ENCODE measurements around the gene IGDCC3. TPM values are rescaled to one million over a fixed set of nuclear protein-coding genes. Genes with fewer than 3 reads are reported as not detected.

Gene IGDCC3
- total RNA-seq, 2 experiments from 2014 or later, result not detected

- POLR2A ChIA-PET, result no interaction called here
- Mint-ChIP-seq H3K36me3 (ENCODE audit: low read depth) (no peaks in the 10 kb centered on the region), H3K9me3 (no peaks in the 10 kb centered on the region), H3K4me1 (no peaks in the 10 kb centered on the region), H3K27ac (no peak overlapping the region), H3K4me3 (no peak overlapping the region), H3K27me3 (peaks cover 5% of the 10 kb centered on the region)
- DNase-seq, result no peak
- CTCF ChIA-PET, result interaction anchor here (1.2 kb wide), 2 partner anchors 9 to 56 kb away, joined by 3 to 4 read pairs; no protein-coding TSS in a partner anchor
Measured at GRCh38 chr15:65329984-65330735, 47.6 kb downstream of the IGDCC3 start.

- Mint-ChIP-seq H3K36me3 (ENCODE audit: low read depth) (no peaks in the 10 kb centered on the region), H3K27ac (no peak overlapping the region), H3K4me1 (no peaks in the 10 kb centered on the region), H3K27me3 (peaks cover 5% of the 10 kb centered on the region), H3K9me3 (no peaks in the 10 kb centered on the region), H3K4me3 (no peak overlapping the region)
- POLR2A ChIA-PET, result no interaction called here
- CTCF ChIA-PET, result interaction anchor here (1.2 kb wide), 1 partner anchor 9 kb away, joined by 4 read pairs; no protein-coding TSS in a partner anchor
- DNase-seq, result no peak
Measured at GRCh38 chr15:65329288-65329983, 48.4 kb downstream of the IGDCC3 start.

- no peak for DNase-seq
- H3K36me3 Mint-ChIP-seq (ENCODE audit: low read depth), result no peaks in the 10 kb centered on the region
- ChIA-PET CTCF (interaction anchor here (0.5 to 1.2 kb wide), 4 partner anchors 8 to 244 kb away, joined by 3 to 4 read pairs (median 3); no protein-coding TSS in a partner anchor), POLR2A (no interaction called here)
- no peaks in the 10 kb centered on the region for H3K4me1 Mint-ChIP-seq
- H3K9me3 Mint-ChIP-seq, result no peaks in the 10 kb centered on the region
- H3K27me3 Mint-ChIP-seq, result peaks cover 5% of the 10 kb centered on the region
- no peak overlapping the region for H3K27ac Mint-ChIP-seq
- H3K4me3 Mint-ChIP-seq, result no peak overlapping the region
Measured at GRCh38 chr15:65328506-65329287, 49.1 kb downstream of the IGDCC3 start.

- H3K27me3 Mint-ChIP-seq, result peaks cover 5% of the 10 kb centered on the region
- H3K4me1 Mint-ChIP-seq, result no peaks in the 10 kb centered on the region
- no peak overlapping the region for H3K27ac Mint-ChIP-seq
- POLR2A ChIA-PET, result no interaction called here
- H3K4me3 Mint-ChIP-seq, result no peak overlapping the region
- CTCF ChIA-PET, result interaction anchor here (0.5 to 1.0 kb wide), 5 partner anchors 9 to 243 kb away, joined by 3 read pairs; no protein-coding TSS in a partner anchor
- DNase-seq, result no peak
- H3K9me3 Mint-ChIP-seq, result no peaks in the 10 kb centered on the region
- H3K36me3 Mint-ChIP-seq (ENCODE audit: low read depth), result no peaks in the 10 kb centered on the region
Measured at GRCh38 chr15:65327651-65328393, 50.0 kb downstream of the IGDCC3 start.

- CTCF ChIA-PET, result interaction anchor here (0.7 to 1.0 kb wide), 3 partner anchors 8 to 41 kb away, joined by 3 read pairs; no protein-coding TSS in a partner anchor
- Mint-ChIP-seq H3K9me3 (no peaks in the 10 kb centered on the region), H3K27me3 (peaks cover 5% of the 10 kb centered on the region), H3K4me3 (no peak overlapping the region), H3K4me1 (no peaks in the 10 kb centered on the region), H3K27ac (no peak overlapping the region), H3K36me3 (ENCODE audit: low read depth) (no peaks in the 10 kb centered on the region)
- POLR2A ChIA-PET, result no interaction called here
- DNase-seq, result no peak
Measured at GRCh38 chr15:65326818-65327217, 51.0 kb downstream of the IGDCC3 start.

- H3K4me3 Mint-ChIP-seq, result no peak overlapping the region
- peaks cover 10% of the 10 kb centered on the region for H3K27me3 Mint-ChIP-seq
- POLR2A ChIA-PET, result no interaction called here
- DNase-seq, result no peak
- H3K27ac Mint-ChIP-seq, result no peak overlapping the region
- no peaks in the 10 kb centered on the region for H3K4me1 Mint-ChIP-seq
- no peaks in the 10 kb centered on the region for H3K9me3 Mint-ChIP-seq
- CTCF ChIA-PET, result interaction anchor here (1.5 kb wide), 1 partner anchor 59 kb away, joined by 5 read pairs; no protein-coding TSS in a partner anchor
- H3K36me3 Mint-ChIP-seq (ENCODE audit: low read depth), result no peaks in the 10 kb centered on the region
Measured at GRCh38 chr15:65326117-65326526, 51.7 kb downstream of the IGDCC3 start.

GRCh38 chr15:65323071-65323511 is 54.7 kb downstream of the IGDCC3 start:
- Mint-ChIP-seq H3K27ac (no peak overlapping the region), H3K4me3 (no peak overlapping the region), H3K27me3 (peaks cover 18% of the 10 kb centered on the region), H3K4me1 (no peaks in the 10 kb centered on the region), H3K9me3 (no peaks in the 10 kb centered on the region), H3K36me3 (ENCODE audit: low read depth) (no peaks in the 10 kb centered on the region)
- ChIA-PET CTCF (interaction anchor here (0.5 to 4.1 kb wide), 3 partner anchors 59 to 195 kb away, joined by 3 to 16 read pairs (median 4); no protein-coding TSS in a partner anchor), POLR2A (interaction anchor here (1.1 kb wide), 1 partner anchor 19 kb away, joined by 4 read pairs; the partner anchor contains the start of gene RNU5B-1)
- DNase-seq, result no peak

- Mint-ChIP-seq H3K27me3 (peaks cover 13% of the 10 kb centered on the region), H3K4me1 (no peaks in the 10 kb centered on the region), H3K27ac (no peak overlapping the region), H3K36me3 (ENCODE audit: low read depth) (no peaks in the 10 kb centered on the region), H3K4me3 (no peak overlapping the region), H3K9me3 (no peaks in the 10 kb centered on the region)
- CTCF ChIA-PET, result interaction anchor here (0.7 to 3.1 kb wide), 12 partner anchors 8 to 101 kb away, joined by 3 to 19 read pairs (median 4); no protein-coding TSS in a partner anchor
- POLR2A ChIA-PET, result no interaction called here
- DNase-seq, result peak; percentile 79
Measured at GRCh38 chr15:65318870-65319356, 58.9 kb downstream of the IGDCC3 start.

- CTCF ChIA-PET, result interaction anchor here (0.7 to 1.4 kb wide), 3 partner anchors 20 to 132 kb away, joined by 3 to 4 read pairs (median 3); no protein-coding TSS in a partner anchor
Measured at GRCh38 chr15:65312400-65312916, 65.3 kb downstream of the IGDCC3 start.

GRCh38 chr15:65311760-65312159 is 66.0 kb downstream of the IGDCC3 start:
- Mint-ChIP-seq H3K9me3 (no peaks in the 10 kb centered on the region), H3K27ac (no peak overlapping the region), H3K27me3 (peaks cover 4% of the 10 kb centered on the region), H3K36me3 (ENCODE audit: low read depth) (no peaks in the 10 kb centered on the region), H3K4me3 (no peak overlapping the region), H3K4me1 (no peaks in the 10 kb centered on the region)
- CTCF ChIA-PET, result no interaction called here
- POLR2A ChIA-PET, result no interaction called here
- DNase-seq, result no peak

More at GRCh38 chr15:65312400-65312916, 65.3 kb downstream of the IGDCC3 start:
- DNase-seq, result no peak
- no peak overlapping the region for H3K27ac Mint-ChIP-seq
- H3K4me3 Mint-ChIP-seq, result no peak overlapping the region
- no peaks in the 10 kb centered on the region for H3K9me3 Mint-ChIP-seq
- H3K36me3 Mint-ChIP-seq (ENCODE audit: low read depth), result no peaks in the 10 kb centered on the region
- peaks cover 4% of the 10 kb centered on the region for H3K27me3 Mint-ChIP-seq
- POLR2A ChIA-PET, result no interaction called here
- H3K4me1 Mint-ChIP-seq, result no peaks in the 10 kb centered on the region

- H3K27ac Mint-ChIP-seq, result no peak overlapping the region
- peaks cover 4% of the 10 kb centered on the region for H3K27me3 Mint-ChIP-seq
- no peaks in the 10 kb centered on the region for H3K36me3 Mint-ChIP-seq (ENCODE audit: low read depth)
- ChIA-PET POLR2A (no interaction called here), CTCF (interaction anchor here (0.5 to 1.0 kb wide), 2 partner anchors 8 to 1313 kb away, joined by 3 to 5 read pairs; no protein-coding TSS in a partner anchor)
- no peak for DNase-seq
- no peak overlapping the region for H3K4me3 Mint-ChIP-seq
- peaks cover 8% of the 10 kb centered on the region for H3K4me1 Mint-ChIP-seq
- no peaks in the 10 kb centered on the region for H3K9me3 Mint-ChIP-seq
Measured at GRCh38 chr15:65310431-65311137, 67.2 kb downstream of the IGDCC3 start.

Measured in activated CD4-positive, alpha-beta T cell treated with anti-CD3 and anti-CD28 coated beads, Interleukin-2, amount 10 ng/mL, durations not matched to agents 7 days and 5 days (primary cell).